HG03139 (cell line): ENCODE results near the gene WDR90.
A peak's percentile ranks its signal among the peaks of the same experiment; 100 is the strongest.

Experiments used
- ATAC-seq: cut with Tn5 transposase; IDR thresholded peaks from one replicate; pipeline ENCODE4 v1.9.1; 2021; ENCODE audit not compliant: unreplicated experiment

The WDR90 gene

GRCh38 chr16:674968-675883 is 26.1 kb downstream of the WDR90 start, which contains the start of gene RHBDL1:
RHBDL1 (plus strand) TSS chr16:675671; CDS start chr16:675791, 120 bp downstream.
- ATAC-seq = no peak

GRCh38 chr16:675884-676564 is 26.9 kb downstream of the WDR90 start:
- no peak for ATAC-seq

GRCh38 chr16:676565-676902 is 27.4 kb downstream of the WDR90 start:
- ATAC-seq = no peak

GRCh38 chr16:676913-677312 is 27.7 kb downstream of the WDR90 start:
- no peak for ATAC-seq

GRCh38 chr16:677316-678190 is 28.4 kb downstream of the WDR90 start:
- no peak for ATAC-seq

GRCh38 chr16:678209-678857 is 29.2 kb downstream of the WDR90 start:
- ATAC-seq = no peak

GRCh38 chr16:678858-679813 is 30.0 kb downstream of the WDR90 start:
- no peak for ATAC-seq

GRCh38 chr16:679814-680624 is 30.9 kb downstream of the WDR90 start, which contains the start of gene STUB1:
STUB1 (plus strand) TSS chr16:680410; CDS start chr16:680526, 116 bp downstream.
- ATAC-seq = no peak

GRCh38 chr16:680625-680945 is 31.4 kb downstream of the WDR90 start:
- ATAC-seq = no peak

GRCh38 chr16:680967-681745 is 32.0 kb downstream of the WDR90 start:
- ATAC-seq = no peak

- no peak for ATAC-seq
Observed at GRCh38 chr16:681746-682427, 32.7 kb downstream of the WDR90 start.

- ATAC-seq = no peak
Observed at GRCh38 chr16:682493-683395, 33.6 kb downstream of the WDR90 start.

GRCh38 chr16:683396-684070 is 34.4 kb downstream of the WDR90 start:
- no peak for ATAC-seq

- peak; percentile 35 for ATAC-seq
Observed at GRCh38 chr16:684071-684794, 35.1 kb downstream of the WDR90 start, which contains the start of gene JMJD8. JMJD8 (minus strand) TSS chr16:684334; CDS start chr16:684319, 15 bp downstream.
